Endothelial cell of umbilical vein (primary cell): ENCODE results near the gene SLC4A1AP.

ENCODE experiments used
- CTCF ChIP-seq, 2 donors: IDR thresholded peaks; 1 replicate in 1 of 2; 2 replicates in 1 of 2; pipeline ENCODE4 v1.5.1; 2011; ENCODE audit warnings: low read length in 2 of 2, mild to moderate bottlenecking in 2 of 2, moderate library complexity in 2 of 2, control low read depth in 1 of 2, inconsistent platforms in 1 of 2, low read depth in 1 of 2; ENCODE audit not compliant: insufficient read depth in 1 of 2; ENCODE audit errors: extremely low read depth in 1 of 2
- EZH2 ChIP-seq: IDR thresholded peaks from 2 replicates; pipeline ENCODE4 v1.6.1; 2012; ENCODE audit warnings: borderline replicate concordance, low read depth, mild to moderate bottlenecking, moderate library complexity, low read length, inconsistent platforms; ENCODE audit not compliant: severe bottlenecking

- no peak for TF ChIP-seq CTCF (IDR thresholded peaks at IDR 0.05; ENCODE audit: extremely low read depth in 1 of 2, insufficient read depth in 1 of 2, low read depth in 1 of 2, low read length in 2 of 2)
- no peak for TF ChIP-seq EZH2
Measured at GRCh38 chr2:27721335-27721734, 57.6 kb downstream of the SLC4A1AP start.
